NCI-H2029 treated with DMSO at 0.1 percent for 48 hours (cell line): ENCODE measurements around the gene DHX57.
"Not testable (repeated sequence)": the region's sequence is repeated elsewhere in the genome, so short reads cannot be mapped to it uniquely, and the experiment has no call there.

Experiments
- DNase-seq: peaks from one replicate; lab custom pipeline; 2025; lab: John Stamatoyannopoulos, UW

The DHX57 gene

GRCh38 chr2:38871432-38871831 lies 4.3 kb downstream of the DHX57 start:
- no peak for DNase-seq

GRCh38 chr2:38866773-38867443 lies 8.8 kb downstream of the DHX57 start:
- no peak for DNase-seq

GRCh38 chr2:38863061-38863695 lies 12.6 kb downstream of the DHX57 start:
- no peak for DNase-seq

- no peak for DNase-seq
Measured at GRCh38 chr2:38862476-38862875, 13.3 kb downstream of the DHX57 start.

- DNase-seq = no peak
Measured at GRCh38 chr2:38856165-38856564, 19.6 kb downstream of the DHX57 start.

GRCh38 chr2:38850045-38850444 lies 25.7 kb downstream of the DHX57 start:
- no peak for DNase-seq

- no peak for DNase-seq
Measured at GRCh38 chr2:38836791-38837190, 38.9 kb downstream of the DHX57 start.

GRCh38 chr2:38835990-38836389 lies 39.7 kb downstream of the DHX57 start:
- DNase-seq = no peak

- peak; percentile 1 for DNase-seq
Measured at GRCh38 chr2:38835015-38835601, 40.6 kb downstream of the DHX57 start.

- DNase-seq = no peak
Measured at GRCh38 chr2:38830526-38831159, 45.1 kb downstream of the DHX57 start.

- no peak for DNase-seq
Measured at GRCh38 chr2:38829971-38830370, 45.8 kb downstream of the DHX57 start.

GRCh38 chr2:38828460-38828859 lies 47.3 kb downstream of the DHX57 start:
- DNase-seq = no peak

- DNase-seq = not testable (repeated sequence)
Measured at GRCh38 chr2:38827539-38828145, 48.1 kb downstream of the DHX57 start.

- DNase-seq = no peak
Measured at GRCh38 chr2:38825956-38826355, 49.8 kb downstream of the DHX57 start.

- no peak for DNase-seq
Measured at GRCh38 chr2:38824906-38825305, 50.8 kb downstream of the DHX57 start.

- DNase-seq = no peak
Measured at GRCh38 chr2:38823386-38823785, 52.3 kb downstream of the DHX57 start.

GRCh38 chr2:38818565-38818964 lies 57.2 kb downstream of the DHX57 start:
- no peak for DNase-seq

GRCh38 chr2:38815936-38816335 lies 59.8 kb downstream of the DHX57 start:
- no peak for DNase-seq

- DNase-seq = no peak
Measured at GRCh38 chr2:38810488-38810887, 65.2 kb downstream of the DHX57 start.

- DNase-seq = no peak
Measured at GRCh38 chr2:38808677-38809076, 67.1 kb downstream of the DHX57 start.

GRCh38 chr2:38806733-38807059 lies 69.0 kb downstream of the DHX57 start:
- no peak for DNase-seq

GRCh38 chr2:38806015-38806732 lies 69.6 kb downstream of the DHX57 start:
- DNase-seq = no peak
